ENCODE results near the gene OR51F2.

- TF ChIP-seq, protein P1, sequence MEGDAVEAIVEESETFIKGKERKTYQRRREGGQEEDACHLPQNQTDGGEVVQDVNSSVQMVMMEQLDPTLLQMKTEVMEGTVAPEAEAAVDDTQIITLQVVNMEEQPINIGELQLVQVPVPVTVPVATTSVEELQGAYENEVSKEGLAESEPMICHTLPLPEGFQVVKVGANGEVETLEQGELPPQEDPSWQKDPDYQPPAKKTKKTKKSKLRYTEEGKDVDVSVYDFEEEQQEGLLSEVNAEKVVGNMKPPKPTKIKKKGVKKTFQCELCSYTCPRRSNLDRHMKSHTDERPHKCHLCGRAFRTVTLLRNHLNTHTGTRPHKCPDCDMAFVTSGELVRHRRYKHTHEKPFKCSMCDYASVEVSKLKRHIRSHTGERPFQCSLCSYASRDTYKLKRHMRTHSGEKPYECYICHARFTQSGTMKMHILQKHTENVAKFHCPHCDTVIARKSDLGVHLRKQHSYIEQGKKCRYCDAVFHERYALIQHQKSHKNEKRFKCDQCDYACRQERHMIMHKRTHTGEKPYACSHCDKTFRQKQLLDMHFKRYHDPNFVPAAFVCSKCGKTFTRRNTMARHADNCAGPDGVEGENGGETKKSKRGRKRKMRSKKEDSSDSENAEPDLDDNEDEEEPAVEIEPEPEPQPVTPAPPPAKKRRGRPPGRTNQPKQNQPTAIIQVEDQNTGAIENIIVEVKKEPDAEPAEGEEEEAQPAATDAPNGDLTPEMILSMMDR (conservative IDR thresholded peaks at IDR 0.05; ENCODE audit: low read length) = no peak
- TF ChIP-seq EZH2phosphoT487 (IDR thresholded peaks at IDR 0.05; ENCODE audit: borderline replicate concordance, low read depth, low read length) = no peak
These were observed 4.0 kb downstream of the OR51F2 start for GRCh38 chr11:4825132-4825531.

Data from OCI-LY7 (cell line).